ENCODE results near the gene SLC22A3.

- TF ChIP-seq EZH2 (IDR thresholded peaks at IDR 0.05) (no peak), POLR2AphosphoS5 (IDR thresholded peaks at IDR 0.05; ENCODE audit: borderline replicate concordance, low read depth, low read length) (no peak), FOXP2 (optimal IDR thresholded peaks at IDR 0.05; ENCODE audit: control extremely low read depth, extremely low read length, insufficient read depth) (no peak)
These were observed 5.8 kb downstream of the SLC22A3 start for GRCh38 chr6:160353950-160354496.

Data from SK-N-MC (cell line).